K562 (cell line): ENCODE data around the gene MTIF3. TPM values are rescaled to one million over a fixed set of nuclear protein-coding genes. Genes with fewer than 3 reads are reported as not detected.

ENCODE experiments used
- ATAC-seq: fragments of 200-7000 bp; cut with Tn5 transposase; 3 replicates; pipeline ENCODE4 v1.9.1; 2020; ENCODE audit warnings: moderate library complexity
- BruUV-seq: library from RNA; stranded (reverse); fragments of 400-500 nt; replicated peaks from 2 replicates; lab custom pipeline; 2021; lab: Mats Ljungman, UMichigan
- CTCF ChIA-PET: fragments of 300-600 bp; formaldehyde crosslinking; extraction: SDS; loops from one replicate; lab custom pipeline; 2021; ENCODE audit warnings: low intra/inter-chr PET ratio; lab: Yijun Ruan, JAX
- POLR2A ChIA-PET: fragments of 300-600, 350-650 bp; sonication (Branson Sonifier 250); formaldehyde crosslinking; extraction: SDS; loops from one replicate; lab custom pipeline; 2021; ENCODE audit warnings: antibody characterized with exemption, inconsistent platforms; lab: Yijun Ruan, JAX
- DNase-seq, 4 experiments: peaks; one replicate each; pipeline versions ENCODE4 v3.0.0 to v3.0.0-alpha.2; 2011 to 2018; ENCODE audit warnings: low spot score in 3 of 4, mixed read lengths in 3 of 4; ENCODE audit errors: extremely low read depth in 1 of 4
- FAIRE-seq: peaks from 2 replicates; lab custom pipeline; 2011; peaks lifted over from hg19 to GRCh38; lab: Jason Lieb, UNC
- H2AFZ ChIP-seq: 2 replicates; pipeline ENCODE4 v1.6.0; 2011; ENCODE audit warnings: low read depth, low read length, control low read depth, inconsistent platforms
- H3K27ac ChIP-seq: fragments of 200-600 bp; 3 replicates; pipeline ENCODE4 v1.8.0; 2011; ENCODE audit warnings: low read depth, mild to moderate bottlenecking, control low read depth, inconsistent platforms, low read length, moderate library complexity, mixed read lengths; ENCODE audit errors: extremely low read depth
- H3K27me3 ChIP-seq, 2 experiments: fragments of 300-600 bp in 1 of 2; 2 replicates in 1 of 2; 3 replicates in 1 of 2; pipeline versions ENCODE4 v1.6.0 to v1.8.0; 2011; ENCODE audit warnings: inconsistent platforms in 2 of 2, low read length in 2 of 2, mild to moderate bottlenecking in 1 of 2, mixed read lengths in 1 of 2, moderate library complexity in 1 of 2; ENCODE audit not compliant: control insufficient read depth in 2 of 2, insufficient read depth in 2 of 2
- H3K36me3 ChIP-seq: fragments of 300-600 bp; 3 replicates; pipeline ENCODE4 v1.8.0; 2011; ENCODE audit warnings: mild to moderate bottlenecking, low read length, inconsistent platforms; ENCODE audit not compliant: control insufficient read depth, insufficient read depth
- H3K4me1 ChIP-seq, 2 experiments: fragments of 200-600 bp in 1 of 2; replicated peaks in 1 of 2; 2 replicates in 1 of 2; 3 replicates in 1 of 2; pipeline versions ENCODE4 v1.5.1 to v1.8.0; 2011; ENCODE audit warnings: inconsistent platforms in 2 of 2, low read length in 2 of 2, mild to moderate bottlenecking in 1 of 2, mixed read lengths in 1 of 2, moderate library complexity in 1 of 2; ENCODE audit not compliant: control insufficient read depth in 2 of 2, insufficient read depth in 2 of 2
- H3K4me2 ChIP-seq: 2 replicates; pipeline ENCODE4 v1.6.1; 2011; ENCODE audit warnings: low read length, control low read depth, inconsistent platforms, mixed read lengths; ENCODE audit not compliant: insufficient read depth
- H3K4me3 ChIP-seq: fragments of 200-600 bp; sonication (generic), shearing (Covaris generic); 2 replicates; pipeline ENCODE4 v1.5.1; 2016; ENCODE audit warnings: control low read depth, inconsistent platforms
- H3K79me2 ChIP-seq: fragments of 200-600 bp; 3 replicates; pipeline ENCODE4 v1.8.0; 2011; ENCODE audit warnings: low read length, inconsistent platforms; ENCODE audit not compliant: control insufficient read depth, insufficient read depth
- H3K9ac ChIP-seq, 2 experiments: 2 replicates each; pipeline versions ENCODE4 v1.6.0 to v1.6.1; 2011; ENCODE audit warnings: low read depth in 2 of 2, low read length in 2 of 2, control low read depth in 1 of 2, inconsistent platforms in 1 of 2, mild to moderate bottlenecking in 1 of 2, mixed read lengths in 1 of 2; ENCODE audit not compliant: insufficient read depth in 1 of 2
- H3K9me1 ChIP-seq: one replicate; pipeline ENCODE4 v1.6.0; 2011; ENCODE audit warnings: inconsistent platforms, mild to moderate bottlenecking, low read length, moderate library complexity; ENCODE audit not compliant: control insufficient read depth, insufficient read depth
- H3K9me3 ChIP-seq: replicated peaks from 2 replicates; pipeline ENCODE4 v1.5.1; 2011; ENCODE audit warnings: low read depth, low read length, inconsistent platforms; ENCODE audit not compliant: control insufficient read depth, insufficient read depth
- H4K20me1 ChIP-seq: replicated peaks from 2 replicates; pipeline ENCODE4 v1.6.1; 2011; ENCODE audit warnings: low read length, inconsistent platforms, mixed read lengths; ENCODE audit not compliant: control insufficient read depth, insufficient read depth
- CAMTA2 ChIP-seq: fragments of 250-450 bp; sonication (Bioruptor Pico); conservative IDR thresholded peaks from 2 replicates; pipeline ENCODE4 v1.5.1; 2022
- HMG20B ChIP-seq: fragments of 250-450 bp; sonication (Bioruptor Pico); IDR thresholded peaks from 2 replicates; pipeline ENCODE4 v1.5.0; 2021; ENCODE audit warnings: mild to moderate bottlenecking
- NFATC3 ChIP-seq: fragments of 450-650 bp; IDR thresholded peaks from 2 replicates; pipeline ENCODE4 v1.6.1; 2017; ENCODE audit warnings: mild to moderate bottlenecking
- PHTF2 ChIP-seq: fragments of 250-450 bp; sonication (Bioruptor Pico); IDR thresholded peaks from 2 replicates; pipeline ENCODE4 v1.5.0; 2021; ENCODE audit warnings: mild to moderate bottlenecking
- TCF7 ChIP-seq: sonication (generic); IDR thresholded peaks from 2 replicates; pipeline ENCODE4 v1.6.1; 2016; ENCODE audit warnings: antibody characterized with exemption, borderline replicate concordance
- ZNF175 ChIP-seq: fragments of 200-800 bp; sonication (Bioruptor generic); IDR thresholded peaks from 2 replicates; pipeline ENCODE4 v1.6.1; 2016; ENCODE audit warnings: low read depth, mild to moderate bottlenecking, missing genetic modification characterization, missing compliant biosample characterization
- ZNF445 ChIP-seq: fragments of 250-450 bp; sonication (Bioruptor Pico); IDR thresholded peaks from 2 replicates; pipeline ENCODE4 v1.4.0; 2020; ENCODE audit warnings: low read depth, mild to moderate bottlenecking, moderate library complexity
- ZNF785 ChIP-seq: fragments of 250-450 bp; sonication (Bioruptor Pico); IDR thresholded peaks from 2 replicates; pipeline ENCODE4 v1.4.0; 2020; ENCODE audit warnings: mild to moderate bottlenecking
- WGBS: fragments of 100-300 bp; shearing (Covaris generic); methylation state at CpG from one replicate; pipeline ENCODE4 v1.1.6; 2016; ENCODE audit warnings: low coverage, mixed read lengths; ENCODE audit not compliant: insufficient coverage; ENCODE audit errors: missing lambda C conversion rate; 5-methylcytosine and 5-hydroxymethylcytosine counted together
- in situ Hi-C: fragments of 300-500 bp; cut with MboI; formaldehyde crosslinking; loops from 4 replicates; pipeline ENCODE4 v1.15.0; 2018; ENCODE audit warnings: inconsistent platforms, mixed read lengths
- intact Hi-C: fragments of 100-400 bp; cut with micrococcal nuclease; formaldehyde crosslinking; loops from 2 replicates; pipeline ENCODE4 v1.14.2; 2022
- polyA plus RNA-seq, 8 experiments: library from polyadenylated mRNA; depleted of rRNA in 4 of 8; stranded (reverse) in 5 of 8; unstranded in 3 of 8; fragments of >200 nt; fragmentation: Nextera tagmentation in 2 of 8; fragmentation: Illumina TruSeq in 1 of 8; extraction: Ambion mirVana in 2 of 8; extraction: Trizol in 1 of 8; gene quantifications; 2 replicates each; pipeline versions ENCODE4 v1.2.1 to v1.2.3, GENCODE V29; 2011 to 2014; ENCODE audit warnings: inconsistent platforms in 1 of 8, missing spikeins in 1 of 8
- total RNA-seq, 7 experiments: library from RNA; depleted of rRNA in 6 of 7; stranded (reverse); fragments of >200 nt in 6 of 7; fragmentation: Illumina TruSeq in 2 of 7; extraction: Trizol in 2 of 7; gene quantifications; 2 replicates each; pipeline versions ENCODE4 v1.2.1 to v1.2.3, GENCODE V29; 2011 to 2021; ENCODE audit warnings: low replicate concordance in 1 of 7
- TF ChIP-seq, protein P1 (sequence below): sonication (generic); formaldehyde crosslinking; IDR thresholded peaks from 2 replicates; pipeline ENCODE4 v1.8.0; 2022; ENCODE audit warnings: mild to moderate bottlenecking, missing genetic modification reagents, borderline replicate concordance
- TF ChIP-seq, protein P2 (sequence below): sonication (generic); formaldehyde crosslinking; IDR thresholded peaks from 2 replicates; pipeline ENCODE4 v1.8.1; 2022; ENCODE audit warnings: missing genetic modification reagents
- TF ChIP-seq, protein P3 (sequence below): fragments of 250-450 bp; sonication (Bioruptor Pico); IDR thresholded peaks from 2 replicates; pipeline ENCODE4 v1.4.0; 2020

The MTIF3 gene
- total and polyA plus RNA-seq, 9 of the 15 experiments (the other 6 are each of a cell fraction or from before 2014, with no cell fraction given): 23.5 to 73.6 (median 45.2) TPM

DNA sequence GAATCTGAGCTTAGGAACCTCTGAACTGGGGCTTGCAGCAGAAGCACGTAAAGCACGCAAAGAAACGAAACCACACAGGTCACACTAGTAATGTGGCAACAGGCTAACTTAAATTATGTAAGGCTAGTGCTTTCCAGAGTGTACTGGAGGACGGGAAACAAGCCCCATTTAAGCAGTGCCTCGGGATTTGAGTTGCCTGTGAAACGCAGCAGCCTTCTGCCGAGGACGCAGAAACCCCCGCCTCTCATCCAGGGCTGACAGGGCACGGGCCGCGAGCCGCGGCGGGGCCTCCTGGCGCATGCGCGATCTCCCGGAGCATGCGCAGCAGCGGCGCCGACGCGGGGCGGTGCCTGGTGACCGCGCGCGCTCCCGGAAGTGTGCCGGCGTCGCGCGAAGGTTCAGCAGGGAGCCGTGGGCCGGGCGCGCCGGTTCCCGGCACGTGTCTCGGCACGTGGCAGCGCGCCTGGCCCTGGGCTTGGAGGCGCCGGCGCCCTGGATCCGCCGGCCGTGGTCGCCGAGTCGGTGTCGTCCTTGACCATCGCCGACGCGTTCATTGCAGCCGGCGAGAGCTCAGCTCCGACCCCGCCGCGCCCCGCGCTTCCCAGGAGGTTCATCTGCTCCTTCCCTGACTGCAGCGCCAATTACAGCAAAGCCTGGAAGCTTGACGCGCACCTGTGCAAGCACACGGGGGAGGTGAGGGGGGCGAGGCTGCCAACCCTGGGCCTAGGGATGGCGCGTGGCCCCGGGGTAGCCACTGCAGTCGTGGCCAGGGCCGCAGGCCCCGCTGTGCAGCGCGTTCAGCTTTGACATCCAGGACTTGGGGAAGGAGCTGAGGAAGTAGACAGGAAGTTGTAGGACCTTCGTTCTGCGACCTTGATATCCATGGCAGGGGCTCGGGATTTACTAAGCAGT lies 25.9 kb downstream of the MTIF3 start, which contains the start of gene GTF3A:
Gene GTF3A, plus strand, starts transcription at position 374 of the 912 bp plus-strand sequence.
- no TSS peak for BruUV-seq
- H3K27me3 ChIP-seq: no peaks in the 10 kb centered on the region
- H3K9me3 ChIP-seq: 0 out of 2 replicates have a peak, but pooled peaks cover 3% of the 10 kb centered on the region
- H2AFZ ChIP-seq: peak within 1 kb of the TSS; percentile 99
- ChIA-PET POLR2A (interaction anchor here (0.7 to 3.0 kb wide), 3 partner anchors 11 to 354 kb away, joined by 3 to 16 read pairs (median 12); partner anchors contain the start of gene MTIF3), CTCF (no interaction called here)
- WGBS: under 1% methylated on average over 12 of the region's 85 CpGs
- intact Hi-C loops: loop anchor here (2.0 kb wide), 1 partner anchor 26 kb away; the partner anchor contains the start of gene MTIF3
- peaks cover 53% of the 10 kb centered on the region for H3K79me2 ChIP-seq
- H3K4me3 ChIP-seq: peak within 1 kb of the TSS; percentile 65
- no peaks in the 10 kb centered on the region for H3K9me1 ChIP-seq
- H4K20me1 ChIP-seq: peaks cover 7% of the 10 kb centered on the region; the same call in 1 of the 2 replicates
- DNase-seq: peak; percentile 87 to 92 (median 92)
- H3K27ac ChIP-seq: peak within 1 kb of the TSS; percentile 85
- H3K36me3 ChIP-seq: peaks cover 33% of the 10 kb centered on the region
- H3K4me1 ChIP-seq: peaks cover 37 to 46% of the 10 kb centered on the region in 2 experiments
- peak; percentile 68 for FAIRE-seq
- H3K9ac ChIP-seq: peak within 1 kb of the TSS; percentile 88 to 98
- in situ Hi-C loops: no loop called here
- peak; percentile 78 for ATAC-seq
- peak within 1 kb of the TSS; percentile 98 for H3K4me2 ChIP-seq
- TF ChIP-seq, protein P1, sequence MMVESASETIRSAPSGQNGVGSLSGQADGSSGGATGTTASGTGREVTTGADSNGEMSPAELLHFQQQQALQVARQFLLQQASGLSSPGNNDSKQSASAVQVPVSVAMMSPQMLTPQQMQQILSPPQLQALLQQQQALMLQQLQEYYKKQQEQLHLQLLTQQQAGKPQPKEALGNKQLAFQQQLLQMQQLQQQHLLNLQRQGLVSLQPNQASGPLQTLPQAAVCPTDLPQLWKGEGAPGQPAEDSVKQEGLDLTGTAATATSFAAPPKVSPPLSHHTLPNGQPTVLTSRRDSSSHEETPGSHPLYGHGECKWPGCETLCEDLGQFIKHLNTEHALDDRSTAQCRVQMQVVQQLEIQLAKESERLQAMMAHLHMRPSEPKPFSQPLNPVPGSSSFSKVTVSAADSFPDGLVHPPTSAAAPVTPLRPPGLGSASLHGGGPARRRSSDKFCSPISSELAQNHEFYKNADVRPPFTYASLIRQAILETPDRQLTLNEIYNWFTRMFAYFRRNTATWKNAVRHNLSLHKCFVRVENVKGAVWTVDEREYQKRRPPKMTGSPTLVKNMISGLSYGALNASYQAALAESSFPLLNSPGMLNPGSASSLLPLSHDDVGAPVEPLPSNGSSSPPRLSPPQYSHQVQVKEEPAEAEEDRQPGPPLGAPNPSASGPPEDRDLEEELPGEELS (CRISPR knock-in tag): no peak
- TF ChIP-seq, protein P2, sequence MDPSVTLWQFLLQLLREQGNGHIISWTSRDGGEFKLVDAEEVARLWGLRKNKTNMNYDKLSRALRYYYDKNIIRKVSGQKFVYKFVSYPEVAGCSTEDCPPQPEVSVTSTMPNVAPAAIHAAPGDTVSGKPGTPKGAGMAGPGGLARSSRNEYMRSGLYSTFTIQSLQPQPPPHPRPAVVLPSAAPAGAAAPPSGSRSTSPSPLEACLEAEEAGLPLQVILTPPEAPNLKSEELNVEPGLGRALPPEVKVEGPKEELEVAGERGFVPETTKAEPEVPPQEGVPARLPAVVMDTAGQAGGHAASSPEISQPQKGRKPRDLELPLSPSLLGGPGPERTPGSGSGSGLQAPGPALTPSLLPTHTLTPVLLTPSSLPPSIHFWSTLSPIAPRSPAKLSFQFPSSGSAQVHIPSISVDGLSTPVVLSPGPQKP (CRISPR knock-in tag): no peak
- TF ChIP-seq NFATC3 (no peak), CAMTA2 (CRISPR knock-in tag) (no peak), PHTF2 (CRISPR knock-in tag) (no peak), TCF7 (no peak), ZNF445 (CRISPR knock-in tag) (no peak), HMG20B (CRISPR knock-in tag) (no peak), ZNF175 (CRISPR knock-in tag) (no peak), ZNF785 (CRISPR knock-in tag) (no peak)
- TF ChIP-seq, protein P3, sequence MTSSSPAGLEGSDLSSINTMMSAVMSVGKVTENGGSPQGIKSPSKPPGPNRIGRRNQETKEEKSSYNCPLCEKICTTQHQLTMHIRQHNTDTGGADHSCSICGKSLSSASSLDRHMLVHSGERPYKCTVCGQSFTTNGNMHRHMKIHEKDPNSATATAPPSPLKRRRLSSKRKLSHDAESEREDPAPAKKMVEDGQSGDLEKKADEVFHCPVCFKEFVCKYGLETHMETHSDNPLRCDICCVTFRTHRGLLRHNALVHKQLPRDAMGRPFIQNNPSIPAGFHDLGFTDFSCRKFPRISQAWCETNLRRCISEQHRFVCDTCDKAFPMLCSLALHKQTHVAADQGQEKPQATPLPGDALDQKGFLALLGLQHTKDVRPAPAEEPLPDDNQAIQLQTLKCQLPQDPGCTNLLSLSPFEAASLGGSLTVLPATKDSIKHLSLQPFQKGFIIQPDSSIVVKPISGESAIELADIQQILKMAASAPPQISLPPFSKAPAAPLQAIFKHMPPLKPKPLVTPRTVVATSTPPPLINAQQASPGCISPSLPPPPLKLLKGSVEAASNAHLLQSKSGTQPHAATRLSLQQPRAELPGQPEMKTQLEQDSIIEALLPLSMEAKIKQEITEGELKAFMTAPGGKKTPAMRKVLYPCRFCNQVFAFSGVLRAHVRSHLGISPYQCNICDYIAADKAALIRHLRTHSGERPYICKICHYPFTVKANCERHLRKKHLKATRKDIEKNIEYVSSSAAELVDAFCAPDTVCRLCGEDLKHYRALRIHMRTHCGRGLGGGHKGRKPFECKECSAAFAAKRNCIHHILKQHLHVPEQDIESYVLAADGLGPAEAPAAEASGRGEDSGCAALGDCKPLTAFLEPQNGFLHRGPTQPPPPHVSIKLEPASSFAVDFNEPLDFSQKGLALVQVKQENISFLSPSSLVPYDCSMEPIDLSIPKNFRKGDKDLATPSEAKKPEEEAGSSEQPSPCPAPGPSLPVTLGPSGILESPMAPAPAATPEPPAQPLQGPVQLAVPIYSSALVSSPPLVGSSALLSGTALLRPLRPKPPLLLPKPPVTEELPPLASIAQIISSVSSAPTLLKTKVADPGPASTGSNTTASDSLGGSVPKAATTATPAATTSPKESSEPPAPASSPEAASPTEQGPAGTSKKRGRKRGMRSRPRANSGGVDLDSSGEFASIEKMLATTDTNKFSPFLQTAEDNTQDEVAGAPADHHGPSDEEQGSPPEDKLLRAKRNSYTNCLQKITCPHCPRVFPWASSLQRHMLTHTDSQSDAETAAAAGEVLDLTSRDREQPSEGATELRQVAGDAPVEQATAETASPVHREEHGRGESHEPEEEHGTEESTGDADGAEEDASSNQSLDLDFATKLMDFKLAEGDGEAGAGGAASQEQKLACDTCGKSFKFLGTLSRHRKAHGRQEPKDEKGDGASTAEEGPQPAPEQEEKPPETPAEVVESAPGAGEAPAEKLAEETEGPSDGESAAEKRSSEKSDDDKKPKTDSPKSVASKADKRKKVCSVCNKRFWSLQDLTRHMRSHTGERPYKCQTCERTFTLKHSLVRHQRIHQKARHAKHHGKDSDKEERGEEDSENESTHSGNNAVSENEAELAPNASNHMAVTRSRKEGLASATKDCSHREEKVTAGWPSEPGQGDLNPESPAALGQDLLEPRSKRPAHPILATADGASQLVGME (CRISPR knock-in tag): no peak
